Measurements from ENCODE around the gene TCN2. TPM values are rescaled to one million over a fixed set of nuclear protein-coding genes. Genes with fewer than 3 reads are reported as not detected.

The TCN2 gene
- total RNA-seq, 1 donor from 2014 or later: 22.3 TPM

GRCh38 chr22:30574095-30574981, 32.6 kb upstream of the TCN2 start, which contains the start of gene GAL3ST1:
Gene GAL3ST1 (minus strand): TSS chr22:30574665. CDS start chr22:30557392, 17,273 bp downstream.
- H3K27ac Mint-ChIP-seq: peak within 1 kb of the TSS; percentile 59

GRCh38 chr22:30574997-30575671, 31.8 kb upstream of the TCN2 start:
- Mint-ChIP-seq H3K36me3 (ENCODE audit: insufficient read depth) (peaks cover 14% of the 10 kb centered on the region), H3K9me3 (ENCODE audit: low read depth) (no peaks in the 10 kb centered on the region), H3K27me3 (no peaks in the 10 kb centered on the region), H3K4me1 (ENCODE audit: low read depth) (peaks cover 17% of the 10 kb centered on the region), H3K4me3 (ENCODE audit: low read depth) (peak overlapping the region; percentile 82), H3K27ac (peak overlapping the region; percentile 59)
- DNase-seq (ENCODE audit: low spot score, unreplicated experiment): no peak
- TF ChIP-seq CTCF (IDR thresholded peaks at IDR 0.05; ENCODE audit: unreplicated experiment): peak; percentile 41

More at GRCh38 chr22:30574095-30574981, 32.6 kb upstream of the TCN2 start, which contains the start of gene GAL3ST1:
- Mint-ChIP-seq H3K9me3 (ENCODE audit: low read depth) (no peaks in the 10 kb centered on the region), H3K27me3 (no peaks in the 10 kb centered on the region), H3K4me3 (ENCODE audit: low read depth) (peak within 1 kb of the TSS; percentile 82), H3K4me1 (ENCODE audit: low read depth) (peaks cover 17% of the 10 kb centered on the region), H3K36me3 (ENCODE audit: insufficient read depth) (peaks cover 11% of the 10 kb centered on the region)
- no peak for TF ChIP-seq CTCF (IDR thresholded peaks at IDR 0.05; ENCODE audit: unreplicated experiment)
- DNase-seq (ENCODE audit: low spot score, unreplicated experiment): peak; percentile 34

GRCh38 chr22:30575859-30576258, 31.1 kb upstream of the TCN2 start:
- no peaks in the 10 kb centered on the region for H3K27me3 Mint-ChIP-seq
- peaks cover 15% of the 10 kb centered on the region for H3K36me3 Mint-ChIP-seq (ENCODE audit: insufficient read depth)
- H3K4me1 Mint-ChIP-seq (ENCODE audit: low read depth): peaks cover 17% of the 10 kb centered on the region
- no peak for TF ChIP-seq CTCF (IDR thresholded peaks at IDR 0.05; ENCODE audit: unreplicated experiment)
- DNase-seq (ENCODE audit: low spot score, unreplicated experiment): no peak
- no peak overlapping the region for H3K27ac Mint-ChIP-seq
- H3K9me3 Mint-ChIP-seq (ENCODE audit: low read depth): no peaks in the 10 kb centered on the region
- peak overlapping the region; percentile 82 for H3K4me3 Mint-ChIP-seq (ENCODE audit: low read depth)

- H3K27me3 Mint-ChIP-seq: no peaks in the 10 kb centered on the region
- no peak for DNase-seq (ENCODE audit: low spot score, unreplicated experiment)
- peaks cover 15% of the 10 kb centered on the region for H3K36me3 Mint-ChIP-seq (ENCODE audit: insufficient read depth)
- no peak overlapping the region for H3K27ac Mint-ChIP-seq
- H3K4me1 Mint-ChIP-seq (ENCODE audit: low read depth): peaks cover 6% of the 10 kb centered on the region
- TF ChIP-seq CTCF (IDR thresholded peaks at IDR 0.05; ENCODE audit: unreplicated experiment): no peak
- H3K9me3 Mint-ChIP-seq (ENCODE audit: low read depth): no peaks in the 10 kb centered on the region
- H3K4me3 Mint-ChIP-seq (ENCODE audit: low read depth): no peak overlapping the region
Observed at GRCh38 chr22:30578481-30578880, 28.5 kb upstream of the TCN2 start.

- H3K9me3 Mint-ChIP-seq (ENCODE audit: low read depth): no peaks in the 10 kb centered on the region
- H3K27ac Mint-ChIP-seq: no peak overlapping the region
- H3K36me3 Mint-ChIP-seq (ENCODE audit: insufficient read depth): peaks cover 20% of the 10 kb centered on the region
- no peak for TF ChIP-seq CTCF (IDR thresholded peaks at IDR 0.05; ENCODE audit: unreplicated experiment)
- H3K27me3 Mint-ChIP-seq: no peaks in the 10 kb centered on the region
- H3K4me1 Mint-ChIP-seq (ENCODE audit: low read depth): no peaks in the 10 kb centered on the region
- H3K4me3 Mint-ChIP-seq (ENCODE audit: low read depth): no peak overlapping the region
- no peak for DNase-seq (ENCODE audit: low spot score, unreplicated experiment)
Observed at GRCh38 chr22:30580896-30581295, 26.1 kb upstream of the TCN2 start.
